ENCODE data around the gene CENPB. TPM values are rescaled to one million over a fixed set of nuclear protein-coding genes. Genes with fewer than 3 reads are reported as not detected.

Gene CENPB
- total RNA-seq, 1 donor from 2014 or later = 76.2 TPM

DNA sequence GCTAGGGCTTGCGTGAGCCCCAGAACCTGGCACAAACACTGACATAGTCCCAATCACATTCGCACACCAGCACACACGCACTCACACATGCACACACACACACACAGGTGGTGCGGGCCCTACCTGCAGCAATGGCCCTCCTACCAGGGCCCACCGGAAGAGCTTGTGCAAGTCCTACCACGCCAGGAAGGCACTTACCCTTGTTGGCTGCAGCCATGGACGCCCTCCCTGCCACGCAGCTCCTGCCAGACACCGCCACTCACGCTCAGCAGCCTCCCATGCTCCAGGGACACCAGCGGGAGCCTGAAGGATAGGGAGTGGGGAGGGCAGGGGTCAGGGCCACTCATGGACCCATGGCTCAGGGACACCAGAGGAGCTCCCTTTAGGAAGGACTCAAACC lies 26.7 kb downstream of the CENPB start:
- no peak overlapping the region for H3K27ac ChIP-seq
- H3K36me3 ChIP-seq = peaks cover 13% of the 10 kb centered on the region
- H3K9me3 ChIP-seq = no peaks in the 10 kb centered on the region
- TF ChIP-seq, protein P1, sequence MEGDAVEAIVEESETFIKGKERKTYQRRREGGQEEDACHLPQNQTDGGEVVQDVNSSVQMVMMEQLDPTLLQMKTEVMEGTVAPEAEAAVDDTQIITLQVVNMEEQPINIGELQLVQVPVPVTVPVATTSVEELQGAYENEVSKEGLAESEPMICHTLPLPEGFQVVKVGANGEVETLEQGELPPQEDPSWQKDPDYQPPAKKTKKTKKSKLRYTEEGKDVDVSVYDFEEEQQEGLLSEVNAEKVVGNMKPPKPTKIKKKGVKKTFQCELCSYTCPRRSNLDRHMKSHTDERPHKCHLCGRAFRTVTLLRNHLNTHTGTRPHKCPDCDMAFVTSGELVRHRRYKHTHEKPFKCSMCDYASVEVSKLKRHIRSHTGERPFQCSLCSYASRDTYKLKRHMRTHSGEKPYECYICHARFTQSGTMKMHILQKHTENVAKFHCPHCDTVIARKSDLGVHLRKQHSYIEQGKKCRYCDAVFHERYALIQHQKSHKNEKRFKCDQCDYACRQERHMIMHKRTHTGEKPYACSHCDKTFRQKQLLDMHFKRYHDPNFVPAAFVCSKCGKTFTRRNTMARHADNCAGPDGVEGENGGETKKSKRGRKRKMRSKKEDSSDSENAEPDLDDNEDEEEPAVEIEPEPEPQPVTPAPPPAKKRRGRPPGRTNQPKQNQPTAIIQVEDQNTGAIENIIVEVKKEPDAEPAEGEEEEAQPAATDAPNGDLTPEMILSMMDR (IDR thresholded peaks at IDR 0.05) = no peak
- intact Hi-C loops (cut with DNase I) = no loop called here
- H3K4me1 ChIP-seq = peaks cover 16% of the 10 kb centered on the region
- no peak for DNase-seq
- ATAC-seq = no peak
- H3K4me3 ChIP-seq = no peak overlapping the region
- no peaks in the 10 kb centered on the region for H3K27me3 ChIP-seq (ENCODE audit: low read depth)

DNA sequence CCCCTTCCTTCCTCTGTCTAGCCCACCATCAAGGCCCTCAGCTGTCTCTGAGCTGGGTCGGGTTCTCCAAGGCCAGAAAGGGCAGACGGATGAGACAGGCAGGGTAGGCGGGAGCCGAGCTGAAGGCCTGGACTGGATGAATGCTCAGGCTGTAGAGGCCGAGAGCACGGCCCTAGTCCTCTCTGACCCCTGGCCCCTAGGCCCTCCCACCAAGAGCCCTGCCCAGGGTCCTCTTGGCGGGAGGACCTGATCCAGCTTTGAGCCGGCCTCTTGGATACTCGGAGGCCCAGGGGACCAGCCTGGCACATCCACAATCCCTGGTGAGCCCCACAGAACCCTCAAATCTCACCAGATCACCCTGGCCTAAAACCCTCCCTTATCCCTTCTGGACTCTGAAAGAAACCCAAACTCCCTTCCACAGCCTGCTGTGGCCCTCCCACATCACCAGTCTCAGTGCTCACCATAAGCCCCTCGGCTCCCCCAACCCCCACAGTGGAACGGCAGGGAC lies 27.2 kb downstream of the CENPB start:
- no peak overlapping the region for H3K4me3 ChIP-seq
- H3K27ac ChIP-seq = no peak overlapping the region
- TF ChIP-seq, protein P1 (IDR thresholded peaks at IDR 0.05) = no peak
- no peak for ATAC-seq
- intact Hi-C loops (cut with DNase I) = no loop called here
- no peak for DNase-seq
- peaks cover 13% of the 10 kb centered on the region for H3K36me3 ChIP-seq
- H3K27me3 ChIP-seq (ENCODE audit: low read depth) = no peaks in the 10 kb centered on the region
- peaks cover 12% of the 10 kb centered on the region for H3K4me1 ChIP-seq
- no peaks in the 10 kb centered on the region for H3K9me3 ChIP-seq

DNA sequence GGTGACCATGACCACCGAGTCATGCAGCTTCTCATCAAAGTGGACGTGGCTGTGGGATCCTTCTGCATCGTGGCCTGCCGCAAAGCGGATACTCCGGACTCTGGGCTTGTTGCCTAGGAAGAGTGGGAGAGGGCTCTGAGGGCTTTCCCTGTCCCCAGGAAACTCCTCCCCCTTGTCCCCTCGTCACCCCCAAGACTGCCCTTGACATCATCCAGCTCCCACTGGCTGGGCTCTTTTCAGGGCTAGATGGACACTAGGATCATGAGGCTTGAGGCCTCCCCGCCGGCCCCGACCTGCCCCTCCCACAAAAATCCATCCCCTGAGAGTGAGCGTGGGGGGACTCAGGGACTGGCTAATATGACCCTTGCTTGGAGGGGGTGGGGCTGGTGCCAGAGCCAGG lies 28.0 kb downstream of the CENPB start:
- Histone ChIP-seq H3K4me1 (peaks cover 13% of the 10 kb centered on the region), H3K27me3 (ENCODE audit: low read depth) (no peaks in the 10 kb centered on the region), H3K4me3 (no peak overlapping the region), H3K27ac (no peak overlapping the region), H3K36me3 (peaks cover 13% of the 10 kb centered on the region), H3K9me3 (no peaks in the 10 kb centered on the region)
- intact Hi-C loops (cut with DNase I) = no loop called here
- ATAC-seq = no peak
- DNase-seq = no peak
- TF ChIP-seq, protein P1 (IDR thresholded peaks at IDR 0.05) = no peak

DNA sequence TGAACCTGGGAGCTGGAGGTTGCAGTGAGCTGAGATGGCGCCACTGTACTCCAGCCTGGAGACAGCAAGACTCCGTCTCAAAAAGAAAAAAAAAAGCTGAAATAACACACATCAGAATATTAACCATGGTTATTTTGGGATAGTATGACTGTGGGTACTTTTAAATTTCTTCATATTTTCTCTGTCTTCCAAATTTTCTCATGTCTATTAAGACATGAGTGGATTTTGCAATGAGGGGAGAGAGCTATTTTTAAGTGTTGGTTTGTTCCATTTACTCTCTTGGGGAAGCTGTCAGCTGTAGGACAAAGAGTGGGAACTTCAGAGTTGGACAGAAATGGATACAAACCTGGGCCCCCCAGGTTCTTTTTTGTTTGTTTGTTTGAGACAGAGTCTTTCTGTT lies 29.3 kb downstream of the CENPB start:
- Histone ChIP-seq H3K4me3 (no peak overlapping the region), H3K9me3 (no peaks in the 10 kb centered on the region), H3K27me3 (ENCODE audit: low read depth) (no peaks in the 10 kb centered on the region), H3K4me1 (peaks cover 21% of the 10 kb centered on the region), H3K36me3 (peaks cover 13% of the 10 kb centered on the region), H3K27ac (no peak overlapping the region)
- no peak for ATAC-seq
- intact Hi-C loops (cut with DNase I) = no loop called here
- no peak for DNase-seq
- TF ChIP-seq, protein P1 (IDR thresholded peaks at IDR 0.05) = no peak

DNA sequence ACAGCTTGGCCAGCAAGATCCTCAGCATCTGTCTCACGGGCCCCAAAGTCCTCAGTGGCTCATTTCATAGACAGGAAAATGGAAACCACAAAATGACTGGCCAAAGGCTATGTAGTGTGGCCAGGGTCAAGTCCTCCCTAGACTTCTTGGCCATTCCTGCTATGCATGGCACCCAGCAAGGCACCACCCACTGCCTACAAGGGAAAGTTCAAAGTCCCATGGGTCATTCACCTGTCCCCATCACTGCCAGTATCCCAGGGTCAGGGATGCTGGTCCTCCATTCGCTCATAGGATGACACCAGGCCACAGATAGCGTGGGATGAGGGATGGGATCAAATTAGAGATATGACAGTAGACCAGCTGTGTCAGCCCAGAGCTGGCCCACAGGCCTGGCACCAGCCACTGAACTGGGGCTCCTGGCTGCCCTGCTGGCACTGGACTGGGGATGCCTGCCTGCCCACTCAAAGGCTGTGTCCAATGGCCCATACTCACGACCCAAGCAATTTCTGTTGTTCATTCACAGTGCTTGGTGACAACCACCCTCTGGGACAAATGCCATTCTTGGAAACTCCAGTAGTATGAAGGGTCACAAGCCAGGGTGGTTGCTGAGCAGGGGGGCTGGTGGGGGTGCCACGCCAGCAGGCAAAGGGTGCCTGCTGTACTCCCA lies 30.6 kb downstream of the CENPB start:
- ATAC-seq = no peak
- no peak for DNase-seq
- TF ChIP-seq, protein P1 (IDR thresholded peaks at IDR 0.05) = no peak
- peaks cover 11% of the 10 kb centered on the region for H3K36me3 ChIP-seq
- no peaks in the 10 kb centered on the region for H3K9me3 ChIP-seq
- intact Hi-C loops (cut with DNase I) = no loop called here
- H3K27ac ChIP-seq = no peak overlapping the region
- no peak overlapping the region for H3K4me3 ChIP-seq
- H3K4me1 ChIP-seq = peaks cover 29% of the 10 kb centered on the region
- H3K27me3 ChIP-seq (ENCODE audit: low read depth) = no peaks in the 10 kb centered on the region

Data from lower lobe of right lung (tissue), 2 donors.